Head of caudate nucleus (tissue), 42 donors: Measurements from ENCODE around the gene AKAP7.
A peak's percentile ranks its signal among the peaks of the same experiment; 100 is the strongest.
"Not testable (repeated sequence)": the region's sequence is repeated elsewhere in the genome, so short reads cannot be mapped to it uniquely, and the experiment has no call there.

Experiments used
- DNase-seq, 42 donors: peaks; one replicate each; pipeline versions ENCODE4 v3.0.0 to v3.0.0-alpha.2; 2020 to 2021; ENCODE audit warnings: mixed read lengths in 7 of 42
- intact Hi-C: fragments of 100-400 bp; cut with DNase I; formaldehyde crosslinking; loops from one replicate; pipeline ENCODE4 v1.15.0; 2022

The AKAP7 gene

GRCh38 chr6:131135244-131136020, at the start of gene AKAP7:
Gene AKAP7, plus strand, starts transcription at chr6:131135467. Its CDS starts 297 bp downstream, at chr6:131135764.
- peak; percentile 33 to 91 (median 80) for DNase-seq
- intact Hi-C loops, result loop anchor here (5.0 kb wide), 1 partner anchor 73 kb away; the partner anchor contains the start of gene EPB41L2

- DNase-seq, intact Hi-C loops: not testable (repeated sequence)
Observed at GRCh38 chr6:131090339-131090738, 44.9 kb upstream of the AKAP7 start.

- DNase-seq, intact Hi-C loops: not testable (repeated sequence)
Observed at GRCh38 chr6:131091944-131092343, 43.3 kb upstream of the AKAP7 start.

- intact Hi-C loops, result no loop called here
- DNase-seq, result no peak
Observed at GRCh38 chr6:131093334-131093733, 41.9 kb upstream of the AKAP7 start.

GRCh38 chr6:131096786-131097185, 38.5 kb upstream of the AKAP7 start:
- DNase-seq, result no peak
- intact Hi-C loops, result no loop called here

- intact Hi-C loops, result no loop called here
- no peak for DNase-seq
Observed at GRCh38 chr6:131101911-131102680, 33.2 kb upstream of the AKAP7 start.

GRCh38 chr6:131103296-131103695, 32.0 kb upstream of the AKAP7 start:
- DNase-seq, result no peak
- intact Hi-C loops, result no loop called here

- no peak for DNase-seq
- intact Hi-C loops, result no loop called here
Observed at GRCh38 chr6:131103901-131104300, 31.4 kb upstream of the AKAP7 start.

- no peak for DNase-seq
- intact Hi-C loops, result no loop called here
Observed at GRCh38 chr6:131107151-131107550, 28.1 kb upstream of the AKAP7 start.

- no peak for DNase-seq
- intact Hi-C loops, result no loop called here
Observed at GRCh38 chr6:131112249-131112648, 23.0 kb upstream of the AKAP7 start.

- no peak for DNase-seq
- intact Hi-C loops, result loop anchor here (5.0 kb wide), 1 partner anchor 228 kb away; no protein-coding TSS in a partner anchor
Observed at GRCh38 chr6:131115651-131116050, 19.6 kb upstream of the AKAP7 start.

GRCh38 chr6:131116321-131116720, 18.9 kb upstream of the AKAP7 start:
- no peak for DNase-seq
- intact Hi-C loops, result loop anchor here (5.0 kb wide), 1 partner anchor 229 kb away; no protein-coding TSS in a partner anchor

GRCh38 chr6:131116755-131117360, 18.4 kb upstream of the AKAP7 start:
- intact Hi-C loops, result loop anchor here (5.0 kb wide), 1 partner anchor 230 kb away; no protein-coding TSS in a partner anchor
- peak in 2 of 42 donors; percentile 27 to 60 for DNase-seq

- intact Hi-C loops, result loop anchor here (5.0 kb wide), 1 partner anchor 231 kb away; no protein-coding TSS in a partner anchor
- DNase-seq, result no peak
Observed at GRCh38 chr6:131117878-131118277, 17.4 kb upstream of the AKAP7 start.

GRCh38 chr6:131122007-131122406, 13.3 kb upstream of the AKAP7 start:
- no peak for DNase-seq
- intact Hi-C loops, result no loop called here

GRCh38 chr6:131122516-131122915, 12.8 kb upstream of the AKAP7 start:
- no peak for DNase-seq
- intact Hi-C loops, result no loop called here

GRCh38 chr6:131124336-131125071, 10.8 kb upstream of the AKAP7 start:
- no peak for DNase-seq
- intact Hi-C loops, result no loop called here

GRCh38 chr6:131125431-131125830, 9.8 kb upstream of the AKAP7 start:
- DNase-seq, result no peak
- intact Hi-C loops, result no loop called here
